ENCODE data around the gene CPLANE1. TPM values are rescaled to one million over a fixed set of nuclear protein-coding genes. Genes with fewer than 3 reads are reported as not detected.

CPLANE1 gene
- polyA plus RNA-seq, 3 donors = 29.6 to 32.5 (median 30.9) TPM

DNA sequence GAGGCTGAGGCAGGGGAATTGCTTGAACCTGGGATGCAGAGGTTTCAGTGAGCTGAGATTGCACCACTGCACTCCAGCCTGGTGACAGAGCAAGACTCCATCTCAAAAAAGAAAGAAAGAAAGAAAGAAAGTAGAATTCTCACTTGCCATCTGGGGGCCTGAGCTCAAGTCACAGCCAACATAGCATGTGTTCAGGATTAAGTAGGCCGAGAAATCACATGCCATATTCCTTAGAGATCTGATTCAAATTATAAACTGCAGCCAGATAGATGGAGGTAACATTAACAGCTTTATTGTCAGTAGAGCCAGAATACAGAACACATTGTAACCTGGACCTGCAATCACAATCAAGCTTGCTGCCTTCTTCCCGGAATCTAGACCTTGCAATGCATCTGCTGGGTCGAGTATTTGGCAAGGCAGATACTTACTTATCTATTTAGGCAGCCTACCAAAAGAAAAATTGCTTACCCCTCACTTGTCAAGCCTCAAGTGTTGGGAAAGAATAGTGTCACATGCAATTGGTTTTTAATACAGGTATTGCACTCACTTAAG lies 173.7 kb downstream of the CPLANE1 start:
- no peak for DNase-seq (ENCODE audit: low read depth in 3 of 3, low spot score in 2 of 3)

DNA sequence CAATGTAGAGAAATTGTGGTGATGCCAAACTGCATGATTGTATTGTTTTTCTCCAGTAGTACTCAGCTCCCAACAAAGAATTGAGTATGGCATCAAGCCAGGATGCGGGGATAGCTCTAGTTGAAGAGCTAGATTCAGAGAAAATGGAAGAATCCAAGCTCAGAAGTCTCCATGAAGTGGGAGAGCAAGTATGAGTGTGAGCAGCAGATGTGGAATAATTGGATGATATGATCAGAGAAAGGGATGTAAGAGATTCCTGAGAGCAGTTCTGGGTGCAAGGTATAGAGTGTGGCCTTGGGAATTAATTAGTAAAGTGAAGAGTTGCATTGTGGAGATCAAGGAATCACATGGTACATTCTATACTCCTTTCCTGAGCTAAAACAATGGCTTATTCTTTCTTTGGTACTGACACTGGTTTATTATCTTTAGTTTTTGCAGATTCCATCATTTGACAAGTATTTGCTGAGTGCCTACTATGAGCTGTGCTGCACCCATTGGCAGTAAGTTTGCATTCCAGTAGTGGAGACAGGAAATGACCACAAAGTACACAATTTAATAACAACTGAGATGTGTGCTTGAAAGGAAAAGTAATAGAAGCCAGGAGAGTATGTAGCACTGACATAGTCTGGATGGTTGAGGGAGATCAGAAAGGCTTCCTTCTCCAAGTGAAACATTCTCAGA lies 177.1 kb downstream of the CPLANE1 start:
- no peak for DNase-seq (ENCODE audit: low read depth in 3 of 3, low spot score in 2 of 3)

DNA sequence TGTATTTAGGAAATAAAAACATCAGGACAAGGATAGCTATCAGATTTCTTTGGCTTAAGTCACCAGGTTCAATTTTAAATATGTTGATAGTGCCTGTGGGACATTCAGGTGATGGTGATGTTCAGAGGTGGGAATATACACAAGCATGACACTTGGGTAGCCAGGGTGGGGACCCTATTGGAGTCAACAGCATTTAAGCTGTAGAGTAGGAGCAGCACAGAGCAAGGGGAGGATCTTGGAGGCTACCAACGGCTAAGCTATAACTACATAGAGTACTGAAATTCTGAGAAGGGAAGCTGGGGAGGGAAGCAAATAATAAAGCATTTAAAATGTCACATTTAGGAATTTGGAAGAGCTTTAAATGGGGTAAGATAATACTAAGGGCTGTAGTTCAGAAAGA lies 177.7 kb downstream of the CPLANE1 start:
- no peak for DNase-seq (ENCODE audit: low read depth in 3 of 3, low spot score in 2 of 3)

DNA sequence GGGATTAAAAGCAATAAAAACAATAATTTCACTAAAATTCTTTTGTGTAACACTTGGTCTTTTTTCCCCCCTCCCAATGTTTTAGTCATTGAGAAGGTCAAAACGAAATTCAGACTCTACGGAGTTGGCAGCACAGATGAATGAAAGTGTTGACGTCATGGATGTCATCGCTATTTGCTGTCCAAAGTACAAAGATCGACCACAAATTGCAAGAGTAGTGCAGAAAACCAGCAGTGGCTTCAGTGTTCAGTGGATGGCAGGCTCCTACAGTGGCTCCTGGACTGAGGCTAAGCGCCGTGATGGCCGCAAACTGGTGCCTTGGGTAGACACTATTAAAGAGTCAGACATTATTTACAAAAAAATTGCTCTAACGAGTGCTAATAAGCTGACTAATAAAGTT lies 184.7 kb downstream of the CPLANE1 start:
- DNase-seq (ENCODE audit: low read depth in 3 of 3, low spot score in 2 of 3) = no peak

DNA sequence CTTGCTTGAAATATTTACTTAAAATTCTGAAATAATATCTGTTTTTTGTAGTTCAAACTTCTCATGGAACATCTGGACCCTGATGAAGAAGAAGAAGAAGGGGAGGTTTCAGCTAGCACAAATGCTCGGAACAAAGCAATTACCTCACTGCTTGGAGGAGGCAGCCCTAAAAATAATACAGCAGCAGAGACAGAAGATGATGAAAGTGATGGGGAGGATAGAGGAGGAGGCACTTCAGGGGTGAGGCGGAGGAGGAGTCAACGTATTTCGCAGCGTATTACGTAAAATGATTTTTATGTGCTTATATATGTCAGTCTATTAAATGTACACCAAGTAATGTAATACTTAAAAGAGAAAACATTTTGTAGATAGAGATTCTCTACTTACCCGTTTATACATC lies 185.4 kb downstream of the CPLANE1 start:
- DNase-seq (ENCODE audit: low read depth in 3 of 3, low spot score in 2 of 3) = no peak

DNA sequence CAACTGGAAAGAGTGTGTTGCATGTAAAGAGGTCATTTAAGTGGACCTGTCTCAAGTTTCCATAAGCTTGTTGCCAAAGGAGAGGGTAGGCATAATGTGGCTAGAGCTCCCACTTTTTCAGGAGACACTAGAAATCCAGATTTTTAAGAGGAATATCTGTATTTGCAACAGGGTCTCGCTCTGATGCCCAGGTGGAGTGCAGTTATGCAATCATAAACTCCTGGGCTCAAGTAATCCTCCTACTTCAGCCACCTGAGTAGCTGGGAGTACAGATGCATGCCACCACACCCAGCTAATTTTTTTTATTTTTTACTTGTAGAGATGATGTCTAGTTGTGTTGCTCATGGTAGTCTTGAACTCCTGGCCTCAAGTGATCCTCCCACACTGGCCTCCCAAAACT lies 189.1 kb downstream of the CPLANE1 start:
- no peak for DNase-seq (ENCODE audit: low read depth in 3 of 3, low spot score in 2 of 3)

DNA sequence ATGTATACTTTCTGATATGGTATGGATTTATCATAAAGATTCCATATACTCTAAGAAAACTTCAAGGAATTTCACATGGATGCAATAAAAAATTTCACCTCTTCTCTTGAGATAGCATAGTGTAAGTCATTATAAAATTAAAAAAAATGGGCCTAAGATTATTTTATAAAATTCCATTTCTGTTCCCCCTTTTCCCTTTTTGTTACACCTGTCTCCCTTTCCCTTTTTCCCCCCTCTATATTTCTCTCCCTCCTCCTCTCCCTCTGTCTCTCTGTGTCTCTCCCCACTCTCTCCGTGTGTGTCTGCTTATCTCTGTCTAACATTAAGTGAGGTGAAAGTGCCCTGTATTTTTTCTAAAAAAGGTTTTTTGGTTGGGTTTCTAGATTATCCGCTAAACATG lies 192.4 kb downstream of the CPLANE1 start:
- DNase-seq (ENCODE audit: low read depth in 3 of 3, low spot score in 2 of 3) = no peak

Other genes starting within 250 kb of the CPLANE1 start
- 10 to 100 TPM; 26.5 to 30.0 (median 28.2) TPM for gene NUP155, start 121.7 kb upstream of the CPLANE1 start, polyA plus RNA-seq (ENCODE audit: insufficient read length in 3 of 3)
- gene WDR70, start 129.9 kb upstream of the CPLANE1 start, polyA plus RNA-seq (ENCODE audit: insufficient read length in 3 of 3) = 10 to 100 TPM; 55.5 to 58.2 (median 56.0) TPM